OCI-M2 (cell line): ENCODE measurements around the gene CD79A.

Source experiments
- DNase-seq: peaks from one replicate; lab custom pipeline; 2025; ENCODE audit not compliant: unreplicated experiment; lab: John Stamatoyannopoulos, UW

The CD79A gene

DNA sequence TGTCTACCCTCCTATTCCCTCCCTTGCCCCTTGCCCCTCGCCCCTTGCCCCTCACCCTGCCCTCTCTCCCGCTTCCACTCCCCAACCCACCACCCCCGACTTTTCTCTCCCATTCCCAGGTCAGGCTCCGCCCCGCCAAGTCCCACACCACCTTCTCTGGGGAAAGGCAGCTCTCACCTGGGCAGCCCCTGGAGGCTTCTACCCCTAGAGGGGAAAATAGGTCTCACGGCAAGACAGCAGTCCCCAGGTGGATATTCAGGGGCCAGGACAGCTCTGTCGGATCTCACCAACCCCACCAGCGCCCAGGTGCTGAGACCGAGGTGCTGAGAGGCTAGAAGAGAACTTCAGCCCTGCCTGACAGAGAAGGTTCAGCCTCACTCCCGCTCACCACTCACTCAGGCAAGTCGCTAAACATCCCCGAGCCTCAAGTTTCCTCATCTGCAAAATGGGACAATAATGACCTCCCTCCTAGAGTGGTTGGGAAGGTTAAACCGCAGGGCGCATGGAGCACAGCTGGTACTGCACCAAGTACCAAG is 52.5 kb downstream of the CD79A start:
- DNase-seq, result no peak

DNA sequence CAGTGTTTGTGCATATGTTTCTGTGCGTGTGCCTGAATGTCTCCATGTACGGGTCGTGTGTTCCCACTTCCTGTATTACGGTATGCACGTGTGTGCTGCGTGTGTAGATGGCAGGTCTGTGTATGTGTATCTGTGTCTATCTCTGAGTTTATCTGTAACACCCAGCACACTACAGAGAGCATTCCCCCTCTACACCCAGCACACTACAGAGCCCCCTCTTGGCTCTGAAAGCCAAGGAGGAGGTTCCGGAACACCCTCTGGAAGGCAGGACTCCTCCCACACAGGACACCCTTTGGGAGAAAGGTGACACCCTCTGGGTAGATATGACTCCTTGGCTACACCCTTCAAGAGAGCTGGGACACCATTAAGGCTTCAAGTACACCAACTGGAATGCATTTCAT is 53.2 kb downstream of the CD79A start:
- DNase-seq, result no peak
